Activated CD4-positive, alpha-beta T cell treated with anti-CD3 and anti-CD28 coated beads, Interleukin-2, amount 50 U/mL, for 48 hours (primary cell): ENCODE measurements around the gene NXF3.
"Not testable (repeated sequence)": the region's sequence is repeated elsewhere in the genome, so short reads cannot be mapped to it uniquely, and the experiment has no call there.

ENCODE experiments used
- DNase-seq, 2 experiments: peaks; one replicate each; pipeline ENCODE4 v3.0.0-alpha.2; 2020

NXF3 gene

GRCh38 chrX:103033371-103033770 lies 59.6 kb downstream of the NXF3 start:
- not testable (repeated sequence) for DNase-seq
